HG03439 (cell line): ENCODE data around the gene RIPOR2.
"Not testable (repeated sequence)": the region's sequence is repeated elsewhere in the genome, so short reads cannot be mapped to it uniquely, and the experiment has no call there.

Experiments used
- ATAC-seq: cut with Tn5 transposase; IDR thresholded peaks from one replicate; pipeline ENCODE4 v1.9.1; 2021; ENCODE audit warnings: mild to moderate bottlenecking, moderate library complexity; ENCODE audit not compliant: unreplicated experiment

The RIPOR2 gene

GRCh38 chr6:24926647-24927046 lies 9.1 kb downstream of the RIPOR2 start:
- ATAC-seq = not testable (repeated sequence)

GRCh38 chr6:24926192-24926591 lies 9.6 kb downstream of the RIPOR2 start:
- no peak for ATAC-seq

- ATAC-seq = no peak
Measured at GRCh38 chr6:24925661-24926060, 10.1 kb downstream of the RIPOR2 start.

GRCh38 chr6:24924580-24925356 lies 11.0 kb downstream of the RIPOR2 start:
- ATAC-seq = no peak

- ATAC-seq = no peak
Measured at GRCh38 chr6:24923885-24924401, 11.8 kb downstream of the RIPOR2 start.

- no peak for ATAC-seq
Measured at GRCh38 chr6:24922814-24923213, 12.9 kb downstream of the RIPOR2 start.

GRCh38 chr6:24922170-24922569 lies 13.6 kb downstream of the RIPOR2 start:
- no peak for ATAC-seq

- ATAC-seq = no peak
Measured at GRCh38 chr6:24920136-24920535, 15.6 kb downstream of the RIPOR2 start.

GRCh38 chr6:24919056-24919892 lies 16.5 kb downstream of the RIPOR2 start:
- no peak for ATAC-seq

GRCh38 chr6:24918641-24919055 lies 17.1 kb downstream of the RIPOR2 start:
- no peak for ATAC-seq

- ATAC-seq = no peak
Measured at GRCh38 chr6:24916496-24916895, 19.3 kb downstream of the RIPOR2 start.

GRCh38 chr6:24915641-24916040 lies 20.1 kb downstream of the RIPOR2 start:
- ATAC-seq = no peak

- ATAC-seq = not testable (repeated sequence)
Measured at GRCh38 chr6:24914082-24914481, 21.7 kb downstream of the RIPOR2 start.

- no peak for ATAC-seq
Measured at GRCh38 chr6:24911796-24912382, 23.9 kb downstream of the RIPOR2 start.

GRCh38 chr6:24910961-24911725 lies 24.6 kb downstream of the RIPOR2 start:
- no peak for ATAC-seq

- no peak for ATAC-seq
Measured at GRCh38 chr6:24910331-24910960, 25.3 kb downstream of the RIPOR2 start.

GRCh38 chr6:24909241-24910216 lies 26.2 kb downstream of the RIPOR2 start:
- no peak for ATAC-seq

- ATAC-seq = no peak
Measured at GRCh38 chr6:24908650-24909035, 27.1 kb downstream of the RIPOR2 start.
